HCT116 (cell line): Measurements from ENCODE around the gene IGF2. TPM values are rescaled to one million over a fixed set of nuclear protein-coding genes. Genes with fewer than 3 reads are reported as not detected.

Source experiments
- ATAC-seq: fragments of 200-7000 bp; cut with Tn5 transposase; 2 replicates; pipeline ENCODE4 v1.9.1; 2020; ENCODE audit warnings: mild to moderate bottlenecking, moderate library complexity
- BruUV-seq: library from RNA; stranded (reverse); fragments of 400-500 nt; replicated peaks from 2 replicates; lab custom pipeline; 2021; lab: Mats Ljungman, UMichigan
- CTCF ChIA-PET: fragments of 300-600 bp; sonication (Branson Sonifier 250); formaldehyde crosslinking; loops from one replicate; lab custom pipeline; 2021; ENCODE audit warnings: antibody characterized with exemption; lab: Charles Lee
- POLR2A ChIA-PET: fragments of 300-600, 350-600 bp; sonication (Branson Sonifier 250); formaldehyde crosslinking; loops from one replicate; lab custom pipeline; 2021; ENCODE audit warnings: antibody characterized with exemption; lab: Charles Lee
- RAD21 ChIA-PET, 2 experiments: fragments of 300-600 bp; sonication (Branson Sonifier 250); formaldehyde crosslinking; loops; one replicate each; lab custom pipeline; 2023; ENCODE audit warnings: low total read pairs in 2 of 2; ENCODE audit not compliant: uncharacterized antibody in 2 of 2, unreplicated experiment in 2 of 2, low non-redundant PET in 1 of 2; lab: Charles Lee
- DNase-seq: peaks from one replicate; pipeline ENCODE4 v3.0.0-alpha.2; 2010; ENCODE audit warnings: low read depth, low spot score
- H2AFZ ChIP-seq: fragments of 200-600 bp; shearing (Covaris generic), sonication (generic); 2 replicates; pipeline ENCODE4 v1.6.1; 2017; ENCODE audit warnings: low read depth, mixed run types, mixed read lengths, antibody characterized with exemption, low read length; ENCODE audit not compliant: poor library complexity, severe bottlenecking
- H3K27ac ChIP-seq: 2 replicates; pipeline ENCODE4 v1.5.1; 2012; ENCODE audit warnings: low read depth, low read length
- H3K27me3 ChIP-seq: fragments of 200-600 bp; sonication (generic); 2 replicates; pipeline ENCODE4 v1.6.1; 2016; ENCODE audit warnings: mixed run types, low read length, mixed read lengths; ENCODE audit not compliant: insufficient read depth
- H3K36me3 ChIP-seq, 2 experiments: fragments of 200-500 bp in 1 of 2; fragments of 200-600 bp in 1 of 2; sonication (Bioruptor generic) in 1 of 2; sonication (generic) in 1 of 2; 2 replicates each; pipeline versions ENCODE4 v1.5.1 to v1.6.1; 2014 to 2016; ENCODE audit warnings: low read length in 2 of 2, inconsistent platforms in 1 of 2, mixed read lengths in 1 of 2, mixed run types in 1 of 2; ENCODE audit not compliant: insufficient read depth in 2 of 2, control insufficient read depth in 1 of 2
- H3K4me1 ChIP-seq, 2 experiments: fragments of 200-600 bp in 1 of 2; sonication (generic) in 1 of 2; 2 replicates each; pipeline versions ENCODE4 v1.5.1 to v1.6.1; 2012 to 2017; ENCODE audit warnings: low read length in 2 of 2, inconsistent platforms in 1 of 2, mild to moderate bottlenecking in 1 of 2, mixed read lengths in 1 of 2, mixed run types in 1 of 2, moderate library complexity in 1 of 2; ENCODE audit not compliant: insufficient read depth in 2 of 2, control insufficient read depth in 1 of 2
- H3K4me2 ChIP-seq: fragments of 200-600 bp; sonication (generic); 2 replicates; pipeline ENCODE4 v1.6.1; 2017; ENCODE audit warnings: mixed run types, low read length, mixed read lengths
- H3K4me3 ChIP-seq, 2 experiments: fragments of 200-600 bp in 1 of 2; sonication (generic) in 1 of 2; replicated peaks in 1 of 2; 2 replicates each; pipeline ENCODE4 v1.5.1; 2011 to 2016; ENCODE audit warnings: low read length in 2 of 2, control low read depth in 1 of 2, low read depth in 1 of 2, mild to moderate bottlenecking in 1 of 2, mixed read lengths in 1 of 2, mixed run types in 1 of 2
- H3K79me2 ChIP-seq: fragments of 200-600 bp; sonication (generic); 2 replicates; pipeline ENCODE4 v1.6.1; 2017; ENCODE audit warnings: mild to moderate bottlenecking, mixed run types, low read length, moderate library complexity, mixed read lengths; ENCODE audit not compliant: insufficient read depth
- H3K9ac ChIP-seq: fragments of 200-600 bp; sonication (generic); 2 replicates; pipeline ENCODE4 v1.6.1; 2016; ENCODE audit warnings: low read length, mixed read lengths
- H3K9me2 ChIP-seq: fragments of 200-600 bp; sonication (generic), shearing (Covaris generic); 2 replicates; pipeline ENCODE4 v1.6.1; 2017; ENCODE audit warnings: mixed run types, mild to moderate bottlenecking, moderate library complexity; ENCODE audit not compliant: insufficient read depth
- H3K9me3 ChIP-seq, 2 experiments: fragments of 200-500 bp in 1 of 2; fragments of 200-600 bp in 1 of 2; sonication (Bioruptor generic) in 1 of 2; sonication (generic) in 1 of 2; 2 replicates each; pipeline ENCODE4 v1.6.1; 2014 to 2017; ENCODE audit warnings: low read length in 2 of 2, mixed read lengths in 2 of 2, inconsistent platforms in 1 of 2, low read depth in 1 of 2, mild to moderate bottlenecking in 1 of 2, mixed run types in 1 of 2, moderate library complexity in 1 of 2; ENCODE audit not compliant: control insufficient read depth in 1 of 2, insufficient read depth in 1 of 2
- H4K20me1 ChIP-seq: fragments of 200-600 bp; sonication (generic), shearing (Covaris generic); 2 replicates; pipeline ENCODE4 v1.6.1; 2017; ENCODE audit warnings: mixed run types, mild to moderate bottlenecking, moderate library complexity; ENCODE audit not compliant: insufficient read depth
- CBX3 ChIP-seq: IDR thresholded peaks from 2 replicates; pipeline ENCODE4 v1.6.1; 2012; ENCODE audit warnings: low read depth
- CTCF ChIP-seq, 3 experiments: fragments of 200-600 bp in 1 of 3; sonication (generic) in 1 of 3; IDR thresholded peaks in 2 of 3; conservative IDR thresholded peaks in 1 of 3; 2 replicates each; pipeline ENCODE4 v1.5.1; 2012 to 2017; ENCODE audit warnings: low read depth in 2 of 3, low read length in 2 of 3, antibody characterized with exemption in 1 of 3, borderline replicate concordance in 1 of 3, control low read depth in 1 of 3, mild to moderate bottlenecking in 1 of 3, mixed read lengths in 1 of 3, mixed run types in 1 of 3, moderate library complexity in 1 of 3; ENCODE audit not compliant: insufficient read depth in 1 of 3
- ELF1 ChIP-seq: IDR thresholded peaks from 2 replicates; pipeline ENCODE4 v1.6.1; 2012; ENCODE audit warnings: low read depth, borderline replicate concordance
- EZH2phosphoT487 ChIP-seq: fragments of 200-600 bp; IDR thresholded peaks from 2 replicates; pipeline ENCODE4 v1.6.1; 2018; ENCODE audit warnings: antibody characterized with exemption, borderline replicate concordance
- JUND ChIP-seq: IDR thresholded peaks from 2 replicates; pipeline ENCODE4 v1.6.1; 2012
- POLR2AphosphoS5 ChIP-seq: IDR thresholded peaks from 2 replicates; pipeline ENCODE4 v1.6.1; 2011; ENCODE audit warnings: mild to moderate bottlenecking, low read depth, low read length, moderate library complexity
- SRF ChIP-seq: IDR thresholded peaks from 2 replicates; pipeline ENCODE4 v1.6.1; 2012; ENCODE audit warnings: low read depth
- TCF7L2 ChIP-seq: IDR thresholded peaks from 2 replicates; pipeline ENCODE4 v1.7.0; 2011; ENCODE audit warnings: borderline replicate concordance, inconsistent platforms; ENCODE audit not compliant: insufficient read depth, insufficient read length; ENCODE audit errors: extremely low read depth
- YY1 ChIP-seq: IDR thresholded peaks from 2 replicates; pipeline ENCODE4 v1.6.1; 2011; ENCODE audit warnings: low read length, low read depth, moderate library complexity, mild to moderate bottlenecking; ENCODE audit not compliant: insufficient replicate concordance; ENCODE audit errors: extremely low read depth
- ZBTB33 ChIP-seq: IDR thresholded peaks from 2 replicates; pipeline ENCODE4 v1.6.1; 2011; ENCODE audit warnings: mild to moderate bottlenecking, low read length, moderate library complexity; ENCODE audit not compliant: insufficient replicate concordance; ENCODE audit errors: extremely low read depth
- ZFX ChIP-seq: fragments of 450-650 bp; IDR thresholded peaks from 2 replicates; pipeline ENCODE4 v1.6.1; 2017
- ZNF274 ChIP-seq: fragments of 200-500 bp; sonication (Bioruptor generic); IDR thresholded peaks from 2 replicates; pipeline ENCODE4 v1.6.1; 2014; ENCODE audit warnings: mild to moderate bottlenecking, low read depth, low read length, inconsistent platforms
- intact Hi-C: fragments of 100-400 bp; cut with micrococcal nuclease; formaldehyde crosslinking; loops from 2 replicates; pipeline ENCODE4 v1.10.0; 2022
- total RNA-seq: library from RNA; stranded (reverse); gene quantifications from one replicate; pipeline ENCODE4 v1.2.1, GENCODE V29; 2021; ENCODE audit not compliant: unreplicated experiment

Gene IGF2
- total RNA-seq, 1 experiment from 2014 or later, result 17.9 TPM

- H3K9me3 ChIP-seq, result no peaks in the 10 kb centered on the region
- H3K4me2 ChIP-seq, result no peak overlapping the region
- H3K4me3 ChIP-seq, result no peak overlapping the region
- no peaks in the 10 kb centered on the region for H3K9me2 ChIP-seq
- intact Hi-C loops, result no loop called here
- H3K79me2 ChIP-seq, result no peaks in the 10 kb centered on the region
- ChIA-PET CTCF (interaction anchor here (2.5 to 11.5 kb wide), 5 partner anchors 111 to 495 kb away, joined by 9 to 351 read pairs (median 52); partner anchors contain the start of gene MRPL23), RAD21 (no interaction called here)
- H3K9ac ChIP-seq, result no peak overlapping the region
- no peak overlapping the region for H3K27ac ChIP-seq
- no peaks in the 10 kb centered on the region for H3K36me3 ChIP-seq
- no peaks in the 10 kb centered on the region for H4K20me1 ChIP-seq
- no peaks in the 10 kb centered on the region; the same call in 1 of the 2 replicates for H3K27me3 ChIP-seq
- H2AFZ ChIP-seq, result no peak overlapping the region
- H3K4me1 ChIP-seq, result peaks cover 0 to 4% of the 10 kb centered on the region in 2 experiments; a peak in 1 of 4 replicates
- DNase-seq, result no peak
- TF ChIP-seq YY1, result no peak
- TF ChIP-seq CBX3, result no peak
- no peak for TF ChIP-seq ZFX
- TF ChIP-seq CTCF (IDR thresholded peaks at IDR 0.05 in 2 of 3, conservative IDR thresholded peaks at IDR 0.05 in 1 of 3; ENCODE audit: borderline replicate concordance in 1 of 3, insufficient read depth in 1 of 3, low read depth in 2 of 3, low read length in 2 of 3), result no peak
- TF ChIP-seq POLR2AphosphoS5, result no peak
- TF ChIP-seq ZBTB33, result no peak
- TF ChIP-seq ELF1, result no peak
- no peak for TF ChIP-seq EZH2phosphoT487
- TF ChIP-seq JUND, result no peak
- TF ChIP-seq TCF7L2, result no peak
- no peak for TF ChIP-seq SRF
- TF ChIP-seq ZNF274, result no peak
- TF ChIP-seq, all 23 proteins: peak for 0
- ATAC-seq, result no peak
- POLR2A ChIA-PET, result interaction anchor here (1.3 kb wide), 1 partner anchor 12 kb away, joined by 3 read pairs; no protein-coding TSS in a partner anchor
- no TSS peak for BruUV-seq
Observed at GRCh38 chr11:2148595-2148994, 9.4 kb upstream of the IGF2 start.
